HCT116 (cell line): Measurements from ENCODE around the gene MARCKSL1. TPM values are rescaled to one million over a fixed set of nuclear protein-coding genes. Genes with fewer than 3 reads are reported as not detected.
"Not testable (repeated sequence)": the region's sequence is repeated elsewhere in the genome, so short reads cannot be mapped to it uniquely, and the experiment has no call there.

Experiments used
- ATAC-seq: fragments of 200-7000 bp; cut with Tn5 transposase; 2 replicates; pipeline ENCODE4 v1.9.1; 2020; ENCODE audit warnings: mild to moderate bottlenecking, moderate library complexity
- BruUV-seq: library from RNA; stranded (reverse); fragments of 400-500 nt; replicated peaks from 2 replicates; lab custom pipeline; 2021; lab: Mats Ljungman, UMichigan
- CTCF ChIA-PET: fragments of 300-600 bp; sonication (Branson Sonifier 250); formaldehyde crosslinking; loops from one replicate; lab custom pipeline; 2021; ENCODE audit warnings: antibody characterized with exemption; lab: Charles Lee
- POLR2A ChIA-PET: fragments of 300-600, 350-600 bp; sonication (Branson Sonifier 250); formaldehyde crosslinking; loops from one replicate; lab custom pipeline; 2021; ENCODE audit warnings: antibody characterized with exemption; lab: Charles Lee
- RAD21 ChIA-PET, 2 experiments: fragments of 300-600 bp; sonication (Branson Sonifier 250); formaldehyde crosslinking; loops; one replicate each; lab custom pipeline; 2023; ENCODE audit warnings: low total read pairs in 2 of 2; ENCODE audit not compliant: uncharacterized antibody in 2 of 2, unreplicated experiment in 2 of 2, low non-redundant PET in 1 of 2; lab: Charles Lee
- DNase-seq: peaks from one replicate; pipeline ENCODE4 v3.0.0-alpha.2; 2010; ENCODE audit warnings: low read depth, low spot score
- H2AFZ ChIP-seq: fragments of 200-600 bp; shearing (Covaris generic), sonication (generic); 2 replicates; pipeline ENCODE4 v1.6.1; 2017; ENCODE audit warnings: low read depth, mixed run types, mixed read lengths, antibody characterized with exemption, low read length; ENCODE audit not compliant: poor library complexity, severe bottlenecking
- H3K27ac ChIP-seq: 2 replicates; pipeline ENCODE4 v1.5.1; 2012; ENCODE audit warnings: low read depth, low read length
- H3K27me3 ChIP-seq: fragments of 200-600 bp; sonication (generic); 2 replicates; pipeline ENCODE4 v1.6.1; 2016; ENCODE audit warnings: mixed run types, low read length, mixed read lengths; ENCODE audit not compliant: insufficient read depth
- H3K36me3 ChIP-seq, 2 experiments: fragments of 200-500 bp in 1 of 2; fragments of 200-600 bp in 1 of 2; sonication (Bioruptor generic) in 1 of 2; sonication (generic) in 1 of 2; 2 replicates each; pipeline versions ENCODE4 v1.5.1 to v1.6.1; 2014 to 2016; ENCODE audit warnings: low read length in 2 of 2, inconsistent platforms in 1 of 2, mixed read lengths in 1 of 2, mixed run types in 1 of 2; ENCODE audit not compliant: insufficient read depth in 2 of 2, control insufficient read depth in 1 of 2
- H3K4me1 ChIP-seq, 2 experiments: fragments of 200-600 bp in 1 of 2; sonication (generic) in 1 of 2; 2 replicates each; pipeline versions ENCODE4 v1.5.1 to v1.6.1; 2012 to 2017; ENCODE audit warnings: low read length in 2 of 2, inconsistent platforms in 1 of 2, mild to moderate bottlenecking in 1 of 2, mixed read lengths in 1 of 2, mixed run types in 1 of 2, moderate library complexity in 1 of 2; ENCODE audit not compliant: insufficient read depth in 2 of 2, control insufficient read depth in 1 of 2
- H3K4me2 ChIP-seq: fragments of 200-600 bp; sonication (generic); 2 replicates; pipeline ENCODE4 v1.6.1; 2017; ENCODE audit warnings: mixed run types, low read length, mixed read lengths
- H3K4me3 ChIP-seq, 2 experiments: fragments of 200-600 bp in 1 of 2; sonication (generic) in 1 of 2; replicated peaks in 1 of 2; 2 replicates each; pipeline ENCODE4 v1.5.1; 2011 to 2016; ENCODE audit warnings: low read length in 2 of 2, control low read depth in 1 of 2, low read depth in 1 of 2, mild to moderate bottlenecking in 1 of 2, mixed read lengths in 1 of 2, mixed run types in 1 of 2
- H3K79me2 ChIP-seq: fragments of 200-600 bp; sonication (generic); 2 replicates; pipeline ENCODE4 v1.6.1; 2017; ENCODE audit warnings: mild to moderate bottlenecking, mixed run types, low read length, moderate library complexity, mixed read lengths; ENCODE audit not compliant: insufficient read depth
- H3K9ac ChIP-seq: fragments of 200-600 bp; sonication (generic); 2 replicates; pipeline ENCODE4 v1.6.1; 2016; ENCODE audit warnings: low read length, mixed read lengths
- H3K9me2 ChIP-seq: fragments of 200-600 bp; sonication (generic), shearing (Covaris generic); 2 replicates; pipeline ENCODE4 v1.6.1; 2017; ENCODE audit warnings: mixed run types, mild to moderate bottlenecking, moderate library complexity; ENCODE audit not compliant: insufficient read depth
- H3K9me3 ChIP-seq, 2 experiments: fragments of 200-500 bp in 1 of 2; fragments of 200-600 bp in 1 of 2; sonication (Bioruptor generic) in 1 of 2; sonication (generic) in 1 of 2; 2 replicates each; pipeline ENCODE4 v1.6.1; 2014 to 2017; ENCODE audit warnings: low read length in 2 of 2, mixed read lengths in 2 of 2, inconsistent platforms in 1 of 2, low read depth in 1 of 2, mild to moderate bottlenecking in 1 of 2, mixed run types in 1 of 2, moderate library complexity in 1 of 2; ENCODE audit not compliant: control insufficient read depth in 1 of 2, insufficient read depth in 1 of 2
- H4K20me1 ChIP-seq: fragments of 200-600 bp; sonication (generic), shearing (Covaris generic); 2 replicates; pipeline ENCODE4 v1.6.1; 2017; ENCODE audit warnings: mixed run types, mild to moderate bottlenecking, moderate library complexity; ENCODE audit not compliant: insufficient read depth
- CBX3 ChIP-seq: IDR thresholded peaks from 2 replicates; pipeline ENCODE4 v1.6.1; 2012; ENCODE audit warnings: low read depth
- CEBPB ChIP-seq: IDR thresholded peaks from 2 replicates; pipeline ENCODE4 v1.6.1; 2012; ENCODE audit warnings: low read depth
- EGR1 ChIP-seq: IDR thresholded peaks from 2 replicates; pipeline ENCODE4 v1.6.1; 2012; ENCODE audit warnings: low read depth
- ELF1 ChIP-seq: IDR thresholded peaks from 2 replicates; pipeline ENCODE4 v1.6.1; 2012; ENCODE audit warnings: low read depth, borderline replicate concordance
- EZH2phosphoT487 ChIP-seq: fragments of 200-600 bp; IDR thresholded peaks from 2 replicates; pipeline ENCODE4 v1.6.1; 2018; ENCODE audit warnings: antibody characterized with exemption, borderline replicate concordance
- FOSL1 ChIP-seq: IDR thresholded peaks from 2 replicates; pipeline ENCODE4 v1.6.1; 2012; ENCODE audit warnings: low read depth
- POLR2A ChIP-seq: IDR thresholded peaks from 2 replicates; pipeline ENCODE4 v1.7.0; 2011; ENCODE audit warnings: borderline replicate concordance; ENCODE audit not compliant: insufficient read depth, insufficient read length; ENCODE audit errors: extremely low read depth
- POLR2AphosphoS5 ChIP-seq: IDR thresholded peaks from 2 replicates; pipeline ENCODE4 v1.6.1; 2011; ENCODE audit warnings: mild to moderate bottlenecking, low read depth, low read length, moderate library complexity
- RAD21 ChIP-seq: IDR thresholded peaks from 2 replicates; pipeline ENCODE4 v1.6.1; 2012; ENCODE audit warnings: low read depth, mild to moderate bottlenecking
- SIN3A ChIP-seq: IDR thresholded peaks from 2 replicates; pipeline ENCODE4 v1.6.1; 2012; ENCODE audit warnings: low read depth
- SP1 ChIP-seq: IDR thresholded peaks from 2 replicates; pipeline ENCODE4 v1.6.1; 2012; ENCODE audit warnings: low read depth
- SRF ChIP-seq: IDR thresholded peaks from 2 replicates; pipeline ENCODE4 v1.6.1; 2012; ENCODE audit warnings: low read depth
- YY1 ChIP-seq: IDR thresholded peaks from 2 replicates; pipeline ENCODE4 v1.6.1; 2011; ENCODE audit warnings: low read length, low read depth, moderate library complexity, mild to moderate bottlenecking; ENCODE audit not compliant: insufficient replicate concordance; ENCODE audit errors: extremely low read depth
- ZFX ChIP-seq: fragments of 450-650 bp; IDR thresholded peaks from 2 replicates; pipeline ENCODE4 v1.6.1; 2017
- ZNF274 ChIP-seq: fragments of 200-500 bp; sonication (Bioruptor generic); IDR thresholded peaks from 2 replicates; pipeline ENCODE4 v1.6.1; 2014; ENCODE audit warnings: mild to moderate bottlenecking, low read depth, low read length, inconsistent platforms
- intact Hi-C: fragments of 100-400 bp; cut with micrococcal nuclease; formaldehyde crosslinking; loops from 2 replicates; pipeline ENCODE4 v1.10.0; 2022
- total RNA-seq: library from RNA; stranded (reverse); gene quantifications from one replicate; pipeline ENCODE4 v1.2.1, GENCODE V29; 2021; ENCODE audit not compliant: unreplicated experiment
- TF ChIP-seq, protein P1 (sequence below): IDR thresholded peaks from 2 replicates; pipeline ENCODE4 v1.6.1; 2012
- TF ChIP-seq, protein P2 (sequence below), 3 experiments: fragments of 200-600 bp in 1 of 3; sonication (generic) in 1 of 3; IDR thresholded peaks in 2 of 3; conservative IDR thresholded peaks in 1 of 3; 2 replicates each; pipeline ENCODE4 v1.5.1; 2012 to 2017; ENCODE audit warnings: low read depth in 2 of 3, low read length in 2 of 3, antibody characterized with exemption in 1 of 3, borderline replicate concordance in 1 of 3, control low read depth in 1 of 3, mild to moderate bottlenecking in 1 of 3, mixed read lengths in 1 of 3, mixed run types in 1 of 3, moderate library complexity in 1 of 3; ENCODE audit not compliant: insufficient read depth in 1 of 3
- TF ChIP-seq, protein P3 (sequence below): IDR thresholded peaks from 2 replicates; pipeline ENCODE4 v1.6.1; 2012
- TF ChIP-seq, protein P4 (sequence below): IDR thresholded peaks from 2 replicates; pipeline ENCODE4 v1.6.1; 2011; ENCODE audit warnings: mild to moderate bottlenecking, low read length, moderate library complexity; ENCODE audit not compliant: insufficient replicate concordance; ENCODE audit errors: extremely low read depth

The MARCKSL1 gene
- total RNA-seq, 1 experiment from 2014 or later: 127 TPM

DNA sequence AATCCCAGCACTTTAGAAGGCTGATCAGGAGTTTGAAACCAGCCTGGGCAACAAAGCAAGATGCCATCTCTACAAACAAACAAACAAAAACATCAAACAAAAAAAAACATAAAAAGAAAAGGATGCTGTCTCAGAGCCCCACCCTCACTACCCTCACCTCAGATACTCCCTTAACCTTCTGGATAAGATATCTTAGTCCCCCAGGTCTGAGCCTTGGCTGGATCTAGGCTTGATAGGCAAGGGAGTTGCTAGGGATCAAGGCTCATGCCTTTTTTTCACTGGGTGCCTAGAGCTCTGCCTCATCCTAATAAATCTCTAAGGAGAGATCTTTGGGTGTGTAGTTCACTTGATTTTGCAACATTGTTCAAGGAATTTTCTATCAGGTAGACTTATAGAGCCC is 36.7 kb downstream of the MARCKSL1 start:
- Histone ChIP-seq H3K4me1 (no peaks in the 10 kb centered on the region), H3K9me3 (no peaks in the 10 kb centered on the region), H3K4me3 (no peak overlapping the region), H3K79me2 (peaks cover 85% of the 10 kb centered on the region), H3K36me3 (peaks cover 18 to 23% of the 10 kb centered on the region in 2 experiments; a peak in 3 of 4 replicates), H4K20me1 (peaks cover 4% of the 10 kb centered on the region; the same call in 1 of the 2 replicates), H3K9ac (no peak overlapping the region), H2AFZ (no peak overlapping the region), H3K9me2 (no peaks in the 10 kb centered on the region), H3K4me2 (no peak overlapping the region), H3K27ac (no peak overlapping the region), H3K27me3 (no peaks in the 10 kb centered on the region)
- no peak for DNase-seq
- ChIA-PET RAD21 (interaction anchor here in 1 of 2 experiments (0.6 kb wide), 1 partner anchor 22 kb away, joined by 5 read pairs; no protein-coding TSS in a partner anchor), CTCF (no interaction called here), POLR2A (no interaction called here)
- TF ChIP-seq FOSL1: no peak
- no peak for TF ChIP-seq ELF1
- TF ChIP-seq, protein P1, sequence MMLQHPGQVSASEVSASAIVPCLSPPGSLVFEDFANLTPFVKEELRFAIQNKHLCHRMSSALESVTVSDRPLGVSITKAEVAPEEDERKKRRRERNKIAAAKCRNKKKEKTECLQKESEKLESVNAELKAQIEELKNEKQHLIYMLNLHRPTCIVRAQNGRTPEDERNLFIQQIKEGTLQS: no peak
- TF ChIP-seq, protein P2, sequence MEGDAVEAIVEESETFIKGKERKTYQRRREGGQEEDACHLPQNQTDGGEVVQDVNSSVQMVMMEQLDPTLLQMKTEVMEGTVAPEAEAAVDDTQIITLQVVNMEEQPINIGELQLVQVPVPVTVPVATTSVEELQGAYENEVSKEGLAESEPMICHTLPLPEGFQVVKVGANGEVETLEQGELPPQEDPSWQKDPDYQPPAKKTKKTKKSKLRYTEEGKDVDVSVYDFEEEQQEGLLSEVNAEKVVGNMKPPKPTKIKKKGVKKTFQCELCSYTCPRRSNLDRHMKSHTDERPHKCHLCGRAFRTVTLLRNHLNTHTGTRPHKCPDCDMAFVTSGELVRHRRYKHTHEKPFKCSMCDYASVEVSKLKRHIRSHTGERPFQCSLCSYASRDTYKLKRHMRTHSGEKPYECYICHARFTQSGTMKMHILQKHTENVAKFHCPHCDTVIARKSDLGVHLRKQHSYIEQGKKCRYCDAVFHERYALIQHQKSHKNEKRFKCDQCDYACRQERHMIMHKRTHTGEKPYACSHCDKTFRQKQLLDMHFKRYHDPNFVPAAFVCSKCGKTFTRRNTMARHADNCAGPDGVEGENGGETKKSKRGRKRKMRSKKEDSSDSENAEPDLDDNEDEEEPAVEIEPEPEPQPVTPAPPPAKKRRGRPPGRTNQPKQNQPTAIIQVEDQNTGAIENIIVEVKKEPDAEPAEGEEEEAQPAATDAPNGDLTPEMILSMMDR (IDR thresholded peaks at IDR 0.05 in 2 of 3, conservative IDR thresholded peaks at IDR 0.05 in 1 of 3; ENCODE audit: borderline replicate concordance in 1 of 3, insufficient read depth in 1 of 3, low read depth in 2 of 3, low read length in 2 of 3): no peak
- TF ChIP-seq SRF: no peak
- no peak for TF ChIP-seq SP1
- no peak for TF ChIP-seq SIN3A
- TF ChIP-seq YY1: no peak
- TF ChIP-seq EZH2phosphoT487: no peak
- TF ChIP-seq POLR2AphosphoS5: no peak
- no peak for TF ChIP-seq POLR2A
- TF ChIP-seq RAD21: no peak
- no peak for TF ChIP-seq CBX3
- no peak for TF ChIP-seq CEBPB
- TF ChIP-seq, protein P3, sequence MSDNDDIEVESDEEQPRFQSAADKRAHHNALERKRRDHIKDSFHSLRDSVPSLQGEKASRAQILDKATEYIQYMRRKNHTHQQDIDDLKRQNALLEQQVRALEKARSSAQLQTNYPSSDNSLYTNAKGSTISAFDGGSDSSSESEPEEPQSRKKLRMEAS: no peak
- TF ChIP-seq, protein P4, sequence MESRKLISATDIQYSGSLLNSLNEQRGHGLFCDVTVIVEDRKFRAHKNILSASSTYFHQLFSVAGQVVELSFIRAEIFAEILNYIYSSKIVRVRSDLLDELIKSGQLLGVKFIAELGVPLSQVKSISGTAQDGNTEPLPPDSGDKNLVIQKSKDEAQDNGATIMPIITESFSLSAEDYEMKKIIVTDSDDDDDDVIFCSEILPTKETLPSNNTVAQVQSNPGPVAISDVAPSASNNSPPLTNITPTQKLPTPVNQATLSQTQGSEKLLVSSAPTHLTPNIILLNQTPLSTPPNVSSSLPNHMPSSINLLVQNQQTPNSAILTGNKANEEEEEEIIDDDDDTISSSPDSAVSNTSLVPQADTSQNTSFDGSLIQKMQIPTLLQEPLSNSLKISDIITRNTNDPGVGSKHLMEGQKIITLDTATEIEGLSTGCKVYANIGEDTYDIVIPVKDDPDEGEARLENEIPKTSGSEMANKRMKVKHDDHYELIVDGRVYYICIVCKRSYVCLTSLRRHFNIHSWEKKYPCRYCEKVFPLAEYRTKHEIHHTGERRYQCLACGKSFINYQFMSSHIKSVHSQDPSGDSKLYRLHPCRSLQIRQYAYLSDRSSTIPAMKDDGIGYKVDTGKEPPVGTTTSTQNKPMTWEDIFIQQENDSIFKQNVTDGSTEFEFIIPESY: no peak
- TF ChIP-seq ZNF274: no peak
- no peak for TF ChIP-seq EGR1
- TF ChIP-seq ZFX: no peak
- no TSS peak for BruUV-seq
- ATAC-seq: no peak
- intact Hi-C loops: no loop called here

DNA sequence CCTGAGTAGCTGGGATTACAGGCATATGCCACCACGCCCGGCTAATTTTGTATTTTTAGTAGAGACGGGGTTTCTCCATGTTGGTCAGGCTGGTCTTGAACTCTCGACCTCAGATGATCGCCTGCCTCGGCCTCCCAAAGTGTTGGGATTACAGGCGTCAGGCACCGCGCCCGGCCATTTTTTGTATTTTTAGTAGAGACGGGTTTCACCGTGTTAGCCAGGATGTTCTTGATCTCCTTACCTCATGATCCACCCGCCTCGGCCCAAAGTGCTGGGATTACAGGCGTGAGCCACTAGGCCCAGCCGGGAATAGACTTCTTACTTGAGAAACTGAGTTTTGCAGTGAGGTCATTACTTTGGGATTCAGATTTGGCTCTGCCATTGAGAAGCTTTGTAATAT is 37.8 kb downstream of the MARCKSL1 start:
- intact Hi-C loops, ATAC-seq, H3K27me3 ChIP-seq, RAD21 ChIA-PET, H4K20me1 ChIP-seq, H3K4me2 ChIP-seq, H2AFZ ChIP-seq, H3K4me1 ChIP-seq, H3K9me3 ChIP-seq, H3K27ac ChIP-seq, CTCF ChIA-PET, H3K4me3 ChIP-seq, H3K9ac ChIP-seq, DNase-seq, POLR2A ChIA-PET, H3K9me2 ChIP-seq, BruUV-seq: not testable (repeated sequence)
- peaks cover 89% of the 10 kb centered on the region for H3K79me2 ChIP-seq
- H3K36me3 ChIP-seq: peaks cover 7 to 12% of the 10 kb centered on the region in 2 experiments; a peak in 3 of 4 replicates
